Stimulated activated CD4-positive, alpha-beta T cell treated with anti-CD3 and anti-CD28 coated beads, TNF-alpha, amount 100 ng/mL, for 4 hours (primary cell): Measurements from ENCODE around the gene COIL.
"Not testable (repeated sequence)": the region's sequence is repeated elsewhere in the genome, so short reads cannot be mapped to it uniquely, and the experiment has no call there.

Experiments used
- DNase-seq, 3 experiments: peaks; one replicate each; pipeline ENCODE4 v3.0.0-alpha.2; 2020; ENCODE audit warnings: low read depth in 3 of 3

The COIL gene

GRCh38 chr17:56960596-56961538, at the start of gene COIL:
TSS of gene COIL (minus strand) at chr17:56961050. CDS start at chr17:56961019, 31 bp downstream.
- peak; percentile 88 to 93 (median 92) for DNase-seq

GRCh38 chr17:57010487-57010886, 49.6 kb upstream of the COIL start:
- DNase-seq: no peak

GRCh38 chr17:57009737-57010445, 49.0 kb upstream of the COIL start:
- peak; percentile 5 to 23 (median 22) for DNase-seq

- no peak for DNase-seq
These were observed 48.1 kb upstream of the COIL start for GRCh38 chr17:57008958-57009357.

GRCh38 chr17:57006040-57006439, 45.2 kb upstream of the COIL start:
- DNase-seq: no peak

GRCh38 chr17:57004944-57005579, 44.2 kb upstream of the COIL start:
- no peak for DNase-seq

GRCh38 chr17:57002904-57003303, 42.1 kb upstream of the COIL start:
- DNase-seq: no peak

GRCh38 chr17:57001541-57001940, 40.7 kb upstream of the COIL start:
- DNase-seq: no peak

- no peak for DNase-seq
These were observed 36.5 kb upstream of the COIL start for GRCh38 chr17:56997313-56997712.

GRCh38 chr17:56995766-56996165, 34.9 kb upstream of the COIL start:
- DNase-seq: no peak

- DNase-seq: no peak
These were observed 33.4 kb upstream of the COIL start for GRCh38 chr17:56994009-56994792.

GRCh38 chr17:56992364-56992763, 31.5 kb upstream of the COIL start:
- no peak for DNase-seq

GRCh38 chr17:56988901-56989572, 28.2 kb upstream of the COIL start:
- DNase-seq: no peak

- no peak for DNase-seq
These were observed 26.5 kb upstream of the COIL start for GRCh38 chr17:56987283-56987834.

- no peak for DNase-seq
These were observed 24.7 kb upstream of the COIL start for GRCh38 chr17:56985371-56986162.

- DNase-seq: no peak
These were observed 22.5 kb upstream of the COIL start for GRCh38 chr17:56983366-56983765.

GRCh38 chr17:56982312-56982711, 21.5 kb upstream of the COIL start:
- no peak for DNase-seq

- DNase-seq: not testable (repeated sequence)
These were observed 19.7 kb upstream of the COIL start for GRCh38 chr17:56980526-56980925.

- no peak for DNase-seq
These were observed 18.2 kb upstream of the COIL start for GRCh38 chr17:56979091-56979480.
